Heart right ventricle (tissue), 16 donors: Measurements from ENCODE around the gene ZNF462. TPM values are rescaled to one million over a fixed set of nuclear protein-coding genes. Genes with fewer than 3 reads are reported as not detected.

ENCODE experiments used
- ATAC-seq, 8 donors: fragments of 200-7000 bp; cut with Tn5 transposase; one replicate each; pipeline ENCODE4 v1.9.1; 2020; ENCODE audit warnings: mild to moderate bottlenecking in 8 of 8, moderate library complexity in 8 of 8, moderate number of reproducible peaks in 1 of 8
- DNase-seq, 2 donors: peaks; one replicate each; pipeline ENCODE4 v3.0.0-alpha.2; 2020
- H3K27ac ChIP-seq, 10 donors: fragments of 200-600 bp; sonication (generic) in 2 of 10; one replicate each; pipeline versions ENCODE4 v1.5.0 to v1.8.0; 2020 to 2022; ENCODE audit warnings: mild to moderate bottlenecking in 3 of 10
- H3K27me3 ChIP-seq, 7 donors: fragments of 200-600 bp; one replicate each; pipeline ENCODE4 v1.8.0; 2021 to 2022; ENCODE audit warnings: mild to moderate bottlenecking in 2 of 7
- H3K36me3 ChIP-seq, 9 donors: fragments of 200-600 bp; sonication (generic) in 1 of 9; one replicate each; pipeline versions ENCODE4 v1.5.0 to v1.8.0; 2020 to 2022; ENCODE audit warnings: mild to moderate bottlenecking in 2 of 9
- H3K4me1 ChIP-seq, 9 donors: fragments of 200-600 bp; sonication (generic) in 1 of 9; one replicate each; pipeline versions ENCODE4 v1.5.0 to v1.8.0; 2020 to 2022; ENCODE audit warnings: mild to moderate bottlenecking in 4 of 9
- H3K4me3 ChIP-seq, 10 donors: fragments of 200-600 bp; sonication (generic) in 2 of 10; one replicate each; pipeline versions ENCODE4 v1.5.0 to v1.8.0; 2020 to 2022; ENCODE audit warnings: mild to moderate bottlenecking in 7 of 10, moderate library complexity in 2 of 10
- H3K9me3 ChIP-seq, 11 donors: fragments of 200-600 bp in 10 of 11; sonication (generic) in 2 of 11; one replicate each; pipeline versions ENCODE4 v1.5.0 to v1.8.0; 2013 to 2022; ENCODE audit warnings: mild to moderate bottlenecking in 2 of 11, control low read depth in 1 of 11, moderate library complexity in 1 of 11
- CTCF ChIP-seq, 9 donors: fragments of 200-600 bp; sonication (generic) in 2 of 9; IDR thresholded peaks; one replicate each; pipeline versions ENCODE4 v1.5.0 to v1.8.0; 2021 to 2022; ENCODE audit warnings: antibody characterized with exemption in 9 of 9, mild to moderate bottlenecking in 5 of 9, moderate library complexity in 1 of 9
- WGBS, 2 donors: extraction: QIAGEN DNeasy Blood & Tissue Kit; methylation state at CpG; one replicate each; pipeline ENCODE4 v1.1.7; 2013; ENCODE audit warnings: inconsistent platforms in 1 of 2; 5-methylcytosine and 5-hydroxymethylcytosine counted together
- intact Hi-C, 10 donors: fragments of 100-400 bp; cut with DNase I; formaldehyde crosslinking; loops; one replicate each; pipeline versions ENCODE4 v1.11.1 to v1.14.2; 2022
- polyA plus RNA-seq, 2 donors: library from polyadenylated mRNA; stranded (reverse); fragments of 200-250 nt; gene quantifications; one replicate each; pipeline ENCODE4 v1.2.3, GENCODE V29; 2013
- total RNA-seq, 10 donors: library from RNA; stranded (reverse); fragmentation: NEBNext Ultra II Directional in 3 of 10; extraction: Animal tissue kit (Norgen Biotek cat#: 25700) in 3 of 10; gene quantifications; one replicate each; pipeline versions ENCODE4 v1.2.1 to v1.2.4, GENCODE V29; 2021 to 2023
- donor health status: Arrhythmogenic right ventricular cardiomyopathy.
- donor health status: ischemic (EF 13 %, LVEDD 7.1; RV severe dilation, severe dysfunction).
- donor health status: healthy with polysubstance abuse.
- donor health status: DM: no; HTN: yes; CAD: no.
- donor health status: DM: no; HTN: no; CAD: no.
- donor health status: ischemic (EF 25% LVEDD 6.9; RV normal size, moderate dysfunction).
- donor health status: ischemic (EF 25% LVEDD 5.7; RV mildly dilated, moderate dysfunction).
- donor health status: healthy.
- donor health status: DM: yes; HTN: yes; CAD: no.
- donor health status: Ischemic cardiomyopathy.
- donor health status: ischemic (EF 35%, LVEDD 5.7; RV mildly dilated, moderate dysfunction).
- donor health status: nonischemic (EF 11% LVEDD 7.7; RV severe dilation, severe dysfunction).
- donor health status: DM: yes; HTN: yes; CAD: no.
- donor health status: PGD.
- donor health status: ischemic (EF 29% LVEDD 5.4; RV normal size, mild dysfunction).
- donor health status: nonischemic (EF 23%, LVEDD 6.1; RV moderate dilation, normal function).

The ZNF462 gene
- total and polyA plus RNA-seq, 12 donors = 1.9 to 47.7 (median 33.1) TPM

GRCh38 chr9:106974341-106974740, 111.4 kb downstream of the ZNF462 start:
- Histone ChIP-seq H3K36me3 (peaks cover 0 to 80% (median 39%) of the 10 kb centered on the region in 9 donors), H3K4me1 (peaks cover 0 to 12% (median 3%) of the 10 kb centered on the region in 9 donors), H3K9me3 (no peaks in the 10 kb centered on the region), H3K27me3 (no peaks in the 10 kb centered on the region), H3K27ac (no peak overlapping the region), H3K4me3 (no peak overlapping the region)
- ATAC-seq (no peak), DNase-seq (no peak)
- intact Hi-C loops = loop anchor here in 1 of 10 donors (10.0 kb wide), 1 partner anchor 110 kb away; the partner anchor contains the start of gene ZNF462
- WGBS, 2 donors = 97 to 98% methylated on average over 2 of the region's 2 CpGs
- no peak for TF ChIP-seq CTCF (IDR thresholded peaks at IDR 0.05)

GRCh38 chr9:106976772-106977171, 113.8 kb downstream of the ZNF462 start:
- 86 to 92% methylated on average over 5 of the region's 5 CpGs for WGBS, 2 donors
- intact Hi-C loops = loop anchor here in 1 of 10 donors (10.0 kb wide), 1 partner anchor 112 kb away; the partner anchor contains the start of gene ZNF462
- Histone ChIP-seq H3K9me3 (no peaks in the 10 kb centered on the region), H3K27me3 (no peaks in the 10 kb centered on the region), H3K27ac (no peak overlapping the region), H3K36me3 (peaks cover 0 to 97% (median 39%) of the 10 kb centered on the region in 9 donors), H3K4me1 (peaks cover 0 to 9% (median 0%) of the 10 kb centered on the region in 9 donors), H3K4me3 (no peak overlapping the region)
- ATAC-seq (no peak), DNase-seq (no peak)
- TF ChIP-seq CTCF (IDR thresholded peaks at IDR 0.05) = no peak

GRCh38 chr9:106980551-106981101, 117.7 kb downstream of the ZNF462 start:
- no peak for TF ChIP-seq CTCF (IDR thresholded peaks at IDR 0.05)
- ATAC-seq = peak in 3 of 8 donors; percentile 15 to 44 (median 37)
- intact Hi-C loops = no loop called here
- Histone ChIP-seq H3K27ac (no peak overlapping the region), H3K4me1 (peaks cover 0 to 9% (median 0%) of the 10 kb centered on the region in 9 donors), H3K4me3 (no peak overlapping the region), H3K9me3 (no peaks in the 10 kb centered on the region), H3K36me3 (peaks cover 0 to 94% (median 31%) of the 10 kb centered on the region in 9 donors), H3K27me3 (no peaks in the 10 kb centered on the region)
- 74 to 79% methylated on average over 2 of the region's 2 CpGs for WGBS, 2 donors
- DNase-seq = no peak

- ATAC-seq (no peak), DNase-seq (no peak)
- H3K27me3 ChIP-seq = no peaks in the 10 kb centered on the region
- 95 to 96% methylated on average over 10 of the region's 10 CpGs for WGBS, 2 donors
- no peak overlapping the region for H3K4me3 ChIP-seq
- H3K36me3 ChIP-seq = peaks cover 0 to 94% (median 27%) of the 10 kb centered on the region in 9 donors
- H3K4me1 ChIP-seq = peaks cover 0 to 9% (median 0%) of the 10 kb centered on the region in 9 donors
- no peak for TF ChIP-seq CTCF (IDR thresholded peaks at IDR 0.05)
- intact Hi-C loops = no loop called here
- no peaks in the 10 kb centered on the region for H3K9me3 ChIP-seq
- H3K27ac ChIP-seq = no peak overlapping the region
These were observed 118.7 kb downstream of the ZNF462 start for GRCh38 chr9:106981396-106982287.
